ENCODE data around the gene CDC42SE2. TPM values are rescaled to one million over a fixed set of nuclear protein-coding genes. Genes with fewer than 3 reads are reported as not detected.

The CDC42SE2 gene
- polyA plus RNA-seq, 1 experiment = 6.7 TPM

DNA sequence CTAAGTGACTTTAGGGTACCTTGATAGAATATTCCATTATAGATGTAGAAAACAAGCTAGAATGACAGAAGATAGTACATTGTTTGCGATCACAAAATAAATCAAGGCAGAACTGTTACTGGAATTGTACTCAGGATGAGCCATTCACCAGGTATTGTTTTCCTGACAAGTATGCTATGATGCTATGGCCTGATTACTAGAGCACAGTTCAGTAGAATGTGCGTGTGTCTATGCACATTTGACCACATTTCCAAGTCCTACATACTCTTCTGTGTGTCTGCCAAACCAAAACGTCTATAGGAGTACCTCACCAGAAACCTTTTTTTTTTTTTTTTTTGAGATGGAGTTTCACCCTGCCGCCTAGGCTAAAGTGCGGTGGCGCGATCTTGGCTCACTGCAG, 43.3 kb upstream of the CDC42SE2 start:
- Histone ChIP-seq H3K4me3 (ENCODE audit: low read depth, low read length) (no peak overlapping the region), H3K27me3 (ENCODE audit: control insufficient read depth, insufficient read depth, low read length) (no peaks in the 10 kb centered on the region), H3K36me3 (ENCODE audit: control insufficient read depth, insufficient read depth, low read length) (no peaks in the 10 kb centered on the region)
- DNase-seq (ENCODE audit: low read depth) = no peak
- ChIA-PET POLR2A (no interaction called here), CTCF (interaction anchor here (0.6 kb wide), 1 partner anchor 32 kb away, joined by 3 read pairs; no protein-coding TSS in a partner anchor)
- TF ChIP-seq, protein P1, sequence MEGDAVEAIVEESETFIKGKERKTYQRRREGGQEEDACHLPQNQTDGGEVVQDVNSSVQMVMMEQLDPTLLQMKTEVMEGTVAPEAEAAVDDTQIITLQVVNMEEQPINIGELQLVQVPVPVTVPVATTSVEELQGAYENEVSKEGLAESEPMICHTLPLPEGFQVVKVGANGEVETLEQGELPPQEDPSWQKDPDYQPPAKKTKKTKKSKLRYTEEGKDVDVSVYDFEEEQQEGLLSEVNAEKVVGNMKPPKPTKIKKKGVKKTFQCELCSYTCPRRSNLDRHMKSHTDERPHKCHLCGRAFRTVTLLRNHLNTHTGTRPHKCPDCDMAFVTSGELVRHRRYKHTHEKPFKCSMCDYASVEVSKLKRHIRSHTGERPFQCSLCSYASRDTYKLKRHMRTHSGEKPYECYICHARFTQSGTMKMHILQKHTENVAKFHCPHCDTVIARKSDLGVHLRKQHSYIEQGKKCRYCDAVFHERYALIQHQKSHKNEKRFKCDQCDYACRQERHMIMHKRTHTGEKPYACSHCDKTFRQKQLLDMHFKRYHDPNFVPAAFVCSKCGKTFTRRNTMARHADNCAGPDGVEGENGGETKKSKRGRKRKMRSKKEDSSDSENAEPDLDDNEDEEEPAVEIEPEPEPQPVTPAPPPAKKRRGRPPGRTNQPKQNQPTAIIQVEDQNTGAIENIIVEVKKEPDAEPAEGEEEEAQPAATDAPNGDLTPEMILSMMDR (IDR thresholded peaks at IDR 0.05; ENCODE audit: insufficient read depth, low read depth, low read length) = no peak

DNA sequence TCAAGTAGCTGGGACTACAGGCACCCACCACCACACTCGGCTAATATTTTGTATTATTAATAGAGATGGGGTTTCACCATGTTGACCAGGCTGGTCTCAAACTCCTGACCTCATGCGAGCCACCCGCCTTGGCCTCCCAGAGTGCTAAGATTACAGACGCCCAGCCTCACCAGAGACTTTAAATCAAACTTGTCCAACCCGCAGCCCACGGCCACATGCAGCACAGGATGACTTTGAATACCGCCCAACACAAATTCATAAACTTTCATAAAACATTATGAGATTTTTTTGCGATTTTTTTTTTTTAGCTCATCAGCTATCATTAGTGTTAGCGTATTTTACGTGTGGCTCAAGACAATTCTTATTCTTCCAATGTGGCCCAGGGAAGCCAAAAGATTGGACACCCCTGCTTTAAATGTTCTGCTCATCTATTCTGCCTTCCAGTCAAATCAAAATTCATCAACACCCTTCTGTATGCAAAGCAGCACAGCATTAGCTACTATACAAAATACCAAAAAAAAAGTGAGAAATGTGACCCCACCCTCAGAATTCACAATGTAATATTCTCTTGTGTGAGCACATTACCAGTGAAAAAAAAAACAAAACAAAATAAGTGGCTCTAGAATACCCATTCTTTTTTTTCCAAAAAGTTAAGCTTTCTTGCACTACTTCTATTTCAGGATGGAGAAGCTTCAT, 42.7 kb upstream of the CDC42SE2 start:
- CTCF ChIA-PET = no interaction called here
- no peak for DNase-seq (ENCODE audit: low read depth)
- no peaks in the 10 kb centered on the region for H3K36me3 ChIP-seq (ENCODE audit: control insufficient read depth, insufficient read depth, low read length)
- POLR2A ChIA-PET = interaction anchor here (0.6 kb wide), 1 partner anchor 1004 kb away, joined by 3 read pairs; no protein-coding TSS in a partner anchor
- no peak overlapping the region for H3K4me3 ChIP-seq (ENCODE audit: low read depth, low read length)
- TF ChIP-seq, protein P1 (IDR thresholded peaks at IDR 0.05; ENCODE audit: insufficient read depth, low read depth, low read length) = no peak
- H3K27me3 ChIP-seq (ENCODE audit: control insufficient read depth, insufficient read depth, low read length) = no peaks in the 10 kb centered on the region

DNA sequence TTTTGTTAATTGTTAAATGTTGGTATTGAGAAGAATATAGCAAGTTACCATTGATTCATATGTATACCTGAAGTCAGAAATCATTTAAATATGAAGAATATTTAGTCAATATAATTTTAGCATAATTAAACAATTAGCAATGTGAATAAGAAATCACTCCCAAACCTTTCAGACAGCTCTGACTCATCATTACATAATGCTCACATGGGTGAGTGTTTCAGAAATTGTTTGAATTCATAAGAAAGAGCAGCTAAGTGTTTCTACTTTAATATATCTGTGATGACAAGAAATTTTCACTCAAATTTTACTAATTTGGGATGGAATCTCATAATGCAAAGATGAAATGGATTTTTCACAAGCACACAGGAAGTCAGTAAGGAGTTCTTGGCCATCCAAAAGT, 42.0 kb upstream of the CDC42SE2 start:
- ChIA-PET CTCF (no interaction called here), POLR2A (no interaction called here)
- TF ChIP-seq, protein P1 (IDR thresholded peaks at IDR 0.05; ENCODE audit: insufficient read depth, low read depth, low read length) = no peak
- DNase-seq (ENCODE audit: low read depth) = no peak
- Histone ChIP-seq H3K4me3 (ENCODE audit: low read depth, low read length) (no peak overlapping the region), H3K36me3 (ENCODE audit: control insufficient read depth, insufficient read depth, low read length) (no peaks in the 10 kb centered on the region), H3K27me3 (ENCODE audit: control insufficient read depth, insufficient read depth, low read length) (no peaks in the 10 kb centered on the region)

DNA sequence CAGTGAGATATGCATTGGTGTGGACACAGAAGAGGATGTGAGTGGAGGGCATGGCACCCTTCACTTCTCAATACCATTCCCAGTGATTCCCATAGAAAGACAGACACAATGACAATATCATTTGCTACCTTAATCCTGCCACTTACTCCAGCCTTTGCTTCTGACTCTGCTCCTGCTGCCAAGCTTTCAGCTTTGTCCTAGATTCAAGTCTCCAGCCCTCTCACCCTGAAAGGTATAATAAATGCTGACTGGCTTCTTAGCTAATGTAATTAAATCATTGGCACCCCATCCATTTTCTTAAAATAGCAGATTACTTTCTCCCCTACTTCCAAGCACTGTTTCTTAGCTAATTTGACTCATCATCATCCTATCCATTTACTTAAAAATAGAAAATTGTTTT, 41.1 kb upstream of the CDC42SE2 start:
- ChIA-PET CTCF (interaction anchor here (1.0 kb wide), 1 partner anchor 27 kb away, joined by 3 read pairs; no protein-coding TSS in a partner anchor), POLR2A (no interaction called here)
- H3K4me3 ChIP-seq (ENCODE audit: low read depth, low read length) = no peak overlapping the region
- no peaks in the 10 kb centered on the region for H3K36me3 ChIP-seq (ENCODE audit: control insufficient read depth, insufficient read depth, low read length)
- TF ChIP-seq, protein P1 (IDR thresholded peaks at IDR 0.05; ENCODE audit: insufficient read depth, low read depth, low read length) = no peak
- no peak for DNase-seq (ENCODE audit: low read depth)
- no peaks in the 10 kb centered on the region for H3K27me3 ChIP-seq (ENCODE audit: control insufficient read depth, insufficient read depth, low read length)

DNA sequence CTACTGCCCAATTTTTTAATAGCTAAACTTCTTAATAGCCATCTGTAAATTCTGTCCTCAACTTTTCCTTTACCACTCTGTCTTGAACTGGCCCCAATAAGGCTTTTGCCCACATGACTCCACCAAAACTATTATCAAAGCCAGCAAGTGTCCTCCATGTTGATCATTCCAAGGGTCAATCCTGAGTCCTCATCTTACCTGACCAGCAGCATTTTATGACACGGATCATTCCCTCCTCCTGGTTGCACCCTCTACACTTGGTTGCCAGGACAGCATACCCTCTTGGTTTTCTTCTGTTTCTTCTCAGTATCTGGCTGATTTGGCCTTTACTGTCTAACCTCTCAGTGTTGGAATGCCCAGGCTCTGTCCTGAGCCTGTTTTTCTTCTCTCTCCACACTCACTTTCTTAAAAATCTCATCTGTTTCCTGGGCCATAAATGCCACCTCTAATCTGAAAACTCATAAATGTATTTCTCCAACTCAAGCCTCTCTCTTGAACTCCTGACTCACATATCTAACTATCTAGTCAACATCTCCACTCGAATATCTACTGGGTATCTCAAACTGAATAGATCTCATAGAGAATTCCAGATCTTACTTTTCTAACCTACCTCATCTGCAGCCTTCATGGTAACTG, 40.0 kb upstream of the CDC42SE2 start:
- TF ChIP-seq, protein P1 (IDR thresholded peaks at IDR 0.05; ENCODE audit: insufficient read depth, low read depth, low read length) = no peak
- ChIA-PET CTCF (no interaction called here), POLR2A (no interaction called here)
- Histone ChIP-seq H3K4me3 (ENCODE audit: low read depth, low read length) (no peak overlapping the region), H3K36me3 (ENCODE audit: control insufficient read depth, insufficient read depth, low read length) (no peaks in the 10 kb centered on the region), H3K27me3 (ENCODE audit: control insufficient read depth, insufficient read depth, low read length) (no peaks in the 10 kb centered on the region)
- peak; percentile 77 for DNase-seq (ENCODE audit: low read depth)

All from BJ (cell line).